GM23338 (cell line): ENCODE results near the gene TNIP1.

ENCODE experiments used
- EZH2 ChIP-seq: fragments of 200-600 bp; sonication (generic); IDR thresholded peaks from one replicate; pipeline ENCODE4 v1.8.0; 2017; ENCODE audit warnings: antibody characterized with exemption, mild to moderate bottlenecking, low read depth; ENCODE audit not compliant: unreplicated experiment
- EZH2phosphoT487 ChIP-seq: fragments of 200-600 bp; sonication (generic); IDR thresholded peaks from one replicate; pipeline ENCODE4 v1.8.1; 2018; ENCODE audit warnings: antibody characterized with exemption; ENCODE audit not compliant: unreplicated experiment
- JUNB ChIP-seq: IDR thresholded peaks from one replicate; pipeline ENCODE4 v1.6.1; 2016; ENCODE audit warnings: antibody characterized with exemption; ENCODE audit not compliant: unreplicated experiment
- NANOG ChIP-seq: IDR thresholded peaks from 2 replicates; pipeline ENCODE4 v1.6.1; 2016; ENCODE audit warnings: antibody characterized with exemption, borderline replicate concordance
- POLR2AphosphoS5 ChIP-seq: IDR thresholded peaks from 2 replicates; pipeline ENCODE4 v1.6.1; 2016; ENCODE audit warnings: antibody characterized with exemption, low read depth
- TF ChIP-seq, protein P1 (sequence below), 2 experiments: fragments of 200-600 bp in 1 of 2; sonication (generic) in 1 of 2; conservative IDR thresholded peaks; 2 replicates each; pipeline versions ENCODE4 v1.5.1 to v1.6.1; 2016 to 2017; ENCODE audit warnings: antibody characterized with exemption in 2 of 2, low read depth in 2 of 2, mild to moderate bottlenecking in 2 of 2, moderate library complexity in 1 of 2
- TF ChIP-seq, protein P2 (sequence below): IDR thresholded peaks from one replicate; pipeline ENCODE4 v1.6.1; 2018; ENCODE audit warnings: antibody characterized with exemption; ENCODE audit not compliant: unreplicated experiment

DNA sequence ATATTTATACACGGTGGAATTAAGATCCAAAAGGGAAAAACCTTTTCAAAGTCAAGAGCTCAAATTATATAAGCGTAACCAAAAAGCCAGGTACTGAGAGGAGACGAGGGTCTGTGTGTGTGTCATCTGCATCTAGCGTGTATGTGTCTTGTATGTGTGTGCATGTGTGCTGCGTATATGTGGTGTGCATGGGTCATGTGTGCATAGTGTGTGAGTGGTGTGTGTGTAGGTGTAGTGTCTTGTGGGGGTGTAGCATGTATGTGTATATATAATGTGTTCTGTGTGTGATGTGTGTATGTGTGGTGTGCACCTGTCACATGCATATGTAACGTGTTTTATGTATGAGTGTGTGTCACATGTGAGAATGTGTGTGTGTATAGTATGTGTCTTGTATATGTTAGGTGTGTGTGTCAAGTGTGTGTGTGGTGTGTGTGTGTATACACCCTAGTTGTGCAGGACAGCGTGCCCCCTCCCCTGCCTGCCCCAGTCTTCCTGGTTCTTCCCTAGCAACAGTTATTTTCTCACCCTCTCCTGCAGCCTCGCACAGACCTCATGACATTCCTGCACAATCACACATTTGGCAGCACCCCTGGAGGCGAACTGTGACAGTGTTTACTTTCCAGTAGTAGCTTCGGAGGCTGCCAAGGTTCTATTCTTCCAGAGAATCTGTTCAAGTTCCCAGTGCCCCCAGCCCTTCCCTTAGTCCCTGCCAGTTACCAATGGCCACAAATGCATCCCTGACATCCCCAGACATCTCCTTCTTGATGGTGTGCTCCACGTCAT, 27.1 kb upstream of the TNIP1 start:
- TF ChIP-seq, protein P1, sequence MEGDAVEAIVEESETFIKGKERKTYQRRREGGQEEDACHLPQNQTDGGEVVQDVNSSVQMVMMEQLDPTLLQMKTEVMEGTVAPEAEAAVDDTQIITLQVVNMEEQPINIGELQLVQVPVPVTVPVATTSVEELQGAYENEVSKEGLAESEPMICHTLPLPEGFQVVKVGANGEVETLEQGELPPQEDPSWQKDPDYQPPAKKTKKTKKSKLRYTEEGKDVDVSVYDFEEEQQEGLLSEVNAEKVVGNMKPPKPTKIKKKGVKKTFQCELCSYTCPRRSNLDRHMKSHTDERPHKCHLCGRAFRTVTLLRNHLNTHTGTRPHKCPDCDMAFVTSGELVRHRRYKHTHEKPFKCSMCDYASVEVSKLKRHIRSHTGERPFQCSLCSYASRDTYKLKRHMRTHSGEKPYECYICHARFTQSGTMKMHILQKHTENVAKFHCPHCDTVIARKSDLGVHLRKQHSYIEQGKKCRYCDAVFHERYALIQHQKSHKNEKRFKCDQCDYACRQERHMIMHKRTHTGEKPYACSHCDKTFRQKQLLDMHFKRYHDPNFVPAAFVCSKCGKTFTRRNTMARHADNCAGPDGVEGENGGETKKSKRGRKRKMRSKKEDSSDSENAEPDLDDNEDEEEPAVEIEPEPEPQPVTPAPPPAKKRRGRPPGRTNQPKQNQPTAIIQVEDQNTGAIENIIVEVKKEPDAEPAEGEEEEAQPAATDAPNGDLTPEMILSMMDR (conservative IDR thresholded peaks at IDR 0.05; ENCODE audit: low read depth in 2 of 2), result no peak
- TF ChIP-seq EZH2 (no peak), POLR2AphosphoS5 (no peak), NANOG (no peak), EZH2phosphoT487 (no peak), JUNB (no peak)
- TF ChIP-seq, protein P2, sequence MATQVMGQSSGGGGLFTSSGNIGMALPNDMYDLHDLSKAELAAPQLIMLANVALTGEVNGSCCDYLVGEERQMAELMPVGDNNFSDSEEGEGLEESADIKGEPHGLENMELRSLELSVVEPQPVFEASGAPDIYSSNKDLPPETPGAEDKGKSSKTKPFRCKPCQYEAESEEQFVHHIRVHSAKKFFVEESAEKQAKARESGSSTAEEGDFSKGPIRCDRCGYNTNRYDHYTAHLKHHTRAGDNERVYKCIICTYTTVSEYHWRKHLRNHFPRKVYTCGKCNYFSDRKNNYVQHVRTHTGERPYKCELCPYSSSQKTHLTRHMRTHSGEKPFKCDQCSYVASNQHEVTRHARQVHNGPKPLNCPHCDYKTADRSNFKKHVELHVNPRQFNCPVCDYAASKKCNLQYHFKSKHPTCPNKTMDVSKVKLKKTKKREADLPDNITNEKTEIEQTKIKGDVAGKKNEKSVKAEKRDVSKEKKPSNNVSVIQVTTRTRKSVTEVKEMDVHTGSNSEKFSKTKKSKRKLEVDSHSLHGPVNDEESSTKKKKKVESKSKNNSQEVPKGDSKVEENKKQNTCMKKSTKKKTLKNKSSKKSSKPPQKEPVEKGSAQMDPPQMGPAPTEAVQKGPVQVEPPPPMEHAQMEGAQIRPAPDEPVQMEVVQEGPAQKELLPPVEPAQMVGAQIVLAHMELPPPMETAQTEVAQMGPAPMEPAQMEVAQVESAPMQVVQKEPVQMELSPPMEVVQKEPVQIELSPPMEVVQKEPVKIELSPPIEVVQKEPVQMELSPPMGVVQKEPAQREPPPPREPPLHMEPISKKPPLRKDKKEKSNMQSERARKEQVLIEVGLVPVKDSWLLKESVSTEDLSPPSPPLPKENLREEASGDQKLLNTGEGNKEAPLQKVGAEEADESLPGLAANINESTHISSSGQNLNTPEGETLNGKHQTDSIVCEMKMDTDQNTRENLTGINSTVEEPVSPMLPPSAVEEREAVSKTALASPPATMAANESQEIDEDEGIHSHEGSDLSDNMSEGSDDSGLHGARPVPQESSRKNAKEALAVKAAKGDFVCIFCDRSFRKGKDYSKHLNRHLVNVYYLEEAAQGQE, result no peak
